ENCODE results near the gene TMPRSS2.

Gene TMPRSS2

DNA sequence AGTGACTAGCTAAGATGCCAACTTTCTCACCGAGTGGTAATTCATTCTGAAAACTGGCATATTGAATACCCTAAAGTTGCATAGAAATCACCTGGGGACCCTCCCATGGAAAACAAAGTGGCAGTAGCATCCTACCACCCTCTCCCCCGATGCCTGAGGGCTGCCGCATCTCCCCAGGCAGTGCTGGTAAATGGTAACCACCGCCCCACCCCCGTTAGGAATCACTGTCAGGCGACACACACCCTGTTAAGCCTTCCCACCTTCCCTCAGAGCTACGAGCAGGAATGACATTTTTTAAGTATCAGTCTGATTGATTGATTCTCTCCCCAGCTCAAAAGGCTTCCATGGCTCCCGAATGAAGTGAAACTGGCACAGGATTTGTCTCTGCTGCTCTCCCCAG lies 28.3 kb downstream of the TMPRSS2 start:
- no peak for DNase-seq

DNA sequence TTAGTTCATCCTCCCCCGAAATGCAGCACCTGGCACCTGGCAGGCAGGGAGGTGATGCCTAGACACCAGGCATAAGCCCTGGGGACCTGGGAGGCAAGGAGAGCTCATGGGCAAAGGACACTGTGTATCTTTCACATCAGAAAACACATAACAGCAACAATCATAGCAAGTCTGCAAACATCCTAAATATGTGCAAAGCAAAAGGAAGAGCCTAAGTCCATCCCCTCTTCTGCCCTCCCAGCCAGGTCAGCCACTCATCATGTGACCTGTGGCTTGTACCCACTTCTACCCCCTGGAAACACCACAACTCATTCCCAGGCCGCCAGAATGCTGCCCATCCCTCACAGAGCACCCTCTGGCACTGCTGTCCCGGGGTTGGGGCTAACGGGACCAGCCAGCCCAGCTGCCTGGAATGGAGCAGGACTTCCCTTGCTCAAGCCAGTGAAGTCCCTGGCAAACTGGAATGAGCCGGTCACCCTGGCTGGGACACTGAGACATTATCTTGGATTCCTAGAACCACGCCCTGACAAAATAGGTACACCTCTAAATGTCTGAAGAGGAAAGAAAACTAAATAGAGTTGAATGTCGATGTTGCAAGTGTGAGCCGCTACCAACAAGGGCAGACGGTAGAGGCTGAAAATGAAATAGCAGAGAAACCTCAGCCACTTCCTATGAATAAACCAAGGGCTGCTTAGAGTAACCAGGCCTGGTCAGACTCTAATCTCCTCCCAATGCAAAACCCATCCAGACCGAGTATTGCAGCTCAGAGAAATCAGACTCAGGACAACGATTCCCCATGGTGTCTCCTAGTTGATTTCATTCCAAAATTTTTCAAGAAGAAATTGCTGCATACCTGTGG lies 29.4 kb downstream of the TMPRSS2 start:
- no peak for DNase-seq

DNA sequence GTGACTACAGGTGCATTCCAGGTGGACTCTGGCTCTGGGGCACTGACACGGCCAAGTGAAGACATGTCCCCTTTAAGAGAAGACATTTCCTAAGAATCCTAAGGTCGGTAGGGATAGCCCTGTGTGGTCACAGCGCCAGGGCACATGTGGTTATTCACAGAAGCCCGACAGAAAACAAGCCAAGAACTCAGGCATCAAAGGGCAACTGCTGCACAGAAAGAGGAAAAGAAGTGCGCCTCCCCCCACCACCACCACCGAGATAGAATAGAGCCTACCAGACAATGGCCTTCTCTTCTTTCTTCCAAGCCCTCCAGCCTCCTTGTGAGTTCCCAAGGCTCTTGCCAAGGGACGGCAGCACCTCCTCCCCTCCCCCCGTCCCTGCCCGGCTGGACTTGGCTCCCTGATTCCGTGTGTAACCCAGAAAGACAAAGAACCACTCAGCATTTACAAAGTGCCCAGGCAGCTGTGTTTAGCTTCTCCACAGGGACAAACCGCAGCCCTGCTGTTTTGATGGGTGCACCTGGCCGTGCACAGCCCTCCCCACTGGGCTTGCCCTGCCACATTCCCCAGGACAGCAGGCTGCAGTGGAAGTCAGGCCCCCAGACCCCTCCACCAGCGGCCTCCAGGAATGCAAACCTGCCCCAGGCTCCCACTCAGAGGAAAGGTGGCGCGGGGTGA lies 30.2 kb downstream of the TMPRSS2 start:
- peak; percentile 10 for DNase-seq

DNA sequence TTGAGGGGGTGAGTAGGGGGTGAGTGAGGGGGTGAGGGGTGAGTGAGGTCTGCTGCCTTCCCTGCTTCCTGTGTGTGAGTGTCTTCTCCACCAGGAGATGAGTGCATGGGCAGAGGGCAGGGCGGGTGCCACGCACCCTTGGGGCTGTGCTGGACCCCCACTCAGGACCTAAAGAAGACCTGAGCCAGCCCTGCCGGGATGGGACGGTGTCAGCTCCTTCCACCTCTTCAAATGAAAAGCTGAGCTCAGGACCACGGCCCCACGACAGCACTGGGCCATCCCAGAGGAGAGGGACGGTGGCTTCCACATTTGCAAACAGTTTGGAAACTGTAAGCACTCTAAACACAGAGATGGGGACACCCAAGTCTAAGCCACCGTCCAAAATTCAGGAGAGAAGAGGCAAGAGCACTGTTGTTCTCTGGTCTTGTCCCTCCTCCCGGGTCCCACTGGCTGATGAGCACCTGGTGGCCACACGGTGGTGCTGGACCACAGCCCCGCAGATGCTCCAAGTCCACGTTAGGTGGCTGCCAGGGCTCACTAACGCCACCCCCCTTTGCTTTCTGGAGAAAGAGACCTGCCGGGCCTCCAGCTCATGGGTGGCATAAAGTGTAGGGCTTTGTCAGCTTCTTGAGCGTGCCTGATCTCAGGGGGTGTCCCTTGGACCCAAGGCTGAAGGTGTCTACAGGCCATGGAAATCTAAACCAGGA lies 32.1 kb downstream of the TMPRSS2 start:
- no peak for DNase-seq

DNA sequence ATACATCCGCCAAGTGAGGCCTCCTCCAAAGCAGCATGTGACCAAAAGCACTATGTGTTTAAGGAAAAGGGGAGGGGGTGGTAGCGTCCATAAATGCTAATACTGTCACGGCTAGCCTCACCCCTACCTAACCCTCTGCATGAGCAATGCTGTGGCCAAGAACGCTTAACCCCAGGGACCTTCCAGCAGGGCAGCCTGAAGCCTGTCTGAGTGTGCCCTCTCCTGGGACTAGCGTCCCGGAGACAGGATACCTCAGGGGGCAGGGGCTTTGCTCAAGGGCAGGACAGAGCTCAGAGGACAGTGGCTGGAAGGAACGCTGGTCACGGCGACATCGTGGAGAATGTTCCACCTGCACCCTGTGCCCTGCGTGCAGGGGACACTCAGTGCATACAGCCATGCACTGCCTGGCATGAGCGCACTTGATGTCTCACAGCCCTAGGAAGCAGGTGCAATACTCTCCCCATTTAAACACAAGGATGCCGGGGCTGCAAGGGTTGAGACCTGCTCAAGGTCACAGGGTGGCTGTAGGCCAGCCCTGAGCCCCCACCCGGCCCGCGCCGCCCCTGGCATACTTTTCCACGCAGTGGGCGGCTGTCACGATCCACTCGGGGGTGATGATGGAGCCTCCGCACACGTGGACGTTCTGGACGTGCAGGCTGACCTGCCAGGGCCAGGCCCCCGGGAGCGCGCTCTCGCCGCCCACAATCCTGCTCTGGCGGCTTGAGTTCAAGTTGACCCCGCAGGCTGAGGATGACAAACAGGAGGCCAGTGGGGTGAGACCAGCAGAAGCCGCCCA lies 35.0 kb downstream of the TMPRSS2 start:
- DNase-seq = no peak

DNA sequence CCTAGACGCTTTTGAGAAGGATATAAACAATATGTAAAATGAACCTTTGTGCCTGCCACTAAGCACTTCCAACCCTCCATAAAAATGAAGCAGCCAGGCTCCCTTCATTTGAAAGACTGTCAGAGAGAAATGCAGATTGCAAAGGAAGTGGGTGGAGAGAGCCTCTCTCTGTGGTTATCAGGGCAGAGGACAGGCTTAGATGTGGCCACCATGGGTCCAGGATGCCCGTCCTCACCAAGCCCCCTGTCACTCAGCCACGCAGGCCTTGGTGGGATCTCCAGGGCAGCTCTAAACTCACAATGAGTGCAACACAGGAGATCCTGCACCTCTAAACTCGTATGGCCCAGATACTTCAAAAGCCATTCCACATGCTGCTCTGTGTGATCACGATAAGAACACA lies 37.9 kb downstream of the TMPRSS2 start:
- DNase-seq = no peak

DNA sequence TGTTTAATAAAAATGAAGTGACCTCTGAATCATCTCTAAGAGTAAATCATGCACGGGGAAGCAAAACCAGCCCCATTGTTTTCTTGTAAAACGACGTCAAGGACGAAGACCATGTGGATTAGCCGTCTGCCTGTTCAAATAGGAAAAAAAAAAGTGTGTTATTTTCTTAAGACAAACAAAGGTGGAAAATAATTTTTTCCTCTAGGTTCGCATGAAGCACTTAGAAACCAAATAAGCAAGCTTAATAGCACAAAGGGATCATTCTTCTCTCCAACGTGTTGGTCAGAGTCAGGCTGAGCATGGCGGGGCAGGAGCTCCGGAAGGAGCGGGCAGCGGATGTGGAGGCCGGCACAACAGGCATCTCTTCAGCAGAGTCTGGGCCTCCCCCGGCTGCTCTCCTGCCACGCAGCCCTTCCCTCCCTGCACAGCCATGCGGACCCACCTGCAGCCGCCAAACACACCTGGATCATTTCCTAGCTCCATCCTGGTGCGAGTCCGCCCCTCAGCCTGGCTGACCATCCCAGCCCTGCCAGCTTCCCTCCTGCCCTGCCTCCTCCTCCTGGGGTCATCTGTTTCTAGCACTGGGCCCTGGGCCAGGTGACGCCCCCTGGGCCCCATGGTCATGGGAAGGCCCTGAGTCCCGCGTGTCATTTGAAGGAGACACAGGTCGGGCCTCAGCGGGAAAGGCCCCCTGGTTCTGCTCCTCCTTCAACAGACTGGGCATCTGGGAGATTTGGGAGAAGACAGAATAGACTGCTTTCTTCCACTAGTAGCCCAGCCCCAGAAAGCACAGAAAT lies 41.7 kb downstream of the TMPRSS2 start:
- no peak for DNase-seq

DNA sequence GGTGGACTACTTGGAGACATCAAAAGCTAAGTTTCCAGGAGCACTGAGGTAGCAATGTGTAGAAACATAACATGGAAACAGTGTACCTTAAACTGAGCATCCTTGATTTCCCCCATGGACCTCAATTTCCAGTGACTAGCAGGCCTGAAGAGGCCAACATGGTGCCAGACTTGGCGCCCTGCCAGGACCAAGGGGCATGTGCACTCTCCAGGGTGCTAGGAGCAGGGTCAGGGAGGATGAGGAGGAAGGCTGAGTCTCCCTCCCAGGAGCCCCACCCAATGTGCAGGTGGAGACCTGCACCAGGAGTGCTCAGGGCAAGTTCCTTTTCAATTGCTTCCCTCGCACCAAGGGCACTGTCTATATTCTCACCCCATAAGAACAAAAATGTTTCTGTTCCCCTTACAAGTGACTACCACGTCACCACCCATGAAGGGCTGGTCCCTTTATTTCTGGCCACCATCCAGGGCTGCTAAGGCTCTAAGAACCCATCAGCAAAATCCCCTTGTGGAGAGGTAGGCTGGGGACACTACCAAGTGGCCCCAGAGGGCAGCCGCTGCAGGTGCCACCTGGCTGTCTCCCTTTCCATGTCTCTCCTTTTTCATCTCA lies 42.7 kb downstream of the TMPRSS2 start:
- no peak for DNase-seq

DNA sequence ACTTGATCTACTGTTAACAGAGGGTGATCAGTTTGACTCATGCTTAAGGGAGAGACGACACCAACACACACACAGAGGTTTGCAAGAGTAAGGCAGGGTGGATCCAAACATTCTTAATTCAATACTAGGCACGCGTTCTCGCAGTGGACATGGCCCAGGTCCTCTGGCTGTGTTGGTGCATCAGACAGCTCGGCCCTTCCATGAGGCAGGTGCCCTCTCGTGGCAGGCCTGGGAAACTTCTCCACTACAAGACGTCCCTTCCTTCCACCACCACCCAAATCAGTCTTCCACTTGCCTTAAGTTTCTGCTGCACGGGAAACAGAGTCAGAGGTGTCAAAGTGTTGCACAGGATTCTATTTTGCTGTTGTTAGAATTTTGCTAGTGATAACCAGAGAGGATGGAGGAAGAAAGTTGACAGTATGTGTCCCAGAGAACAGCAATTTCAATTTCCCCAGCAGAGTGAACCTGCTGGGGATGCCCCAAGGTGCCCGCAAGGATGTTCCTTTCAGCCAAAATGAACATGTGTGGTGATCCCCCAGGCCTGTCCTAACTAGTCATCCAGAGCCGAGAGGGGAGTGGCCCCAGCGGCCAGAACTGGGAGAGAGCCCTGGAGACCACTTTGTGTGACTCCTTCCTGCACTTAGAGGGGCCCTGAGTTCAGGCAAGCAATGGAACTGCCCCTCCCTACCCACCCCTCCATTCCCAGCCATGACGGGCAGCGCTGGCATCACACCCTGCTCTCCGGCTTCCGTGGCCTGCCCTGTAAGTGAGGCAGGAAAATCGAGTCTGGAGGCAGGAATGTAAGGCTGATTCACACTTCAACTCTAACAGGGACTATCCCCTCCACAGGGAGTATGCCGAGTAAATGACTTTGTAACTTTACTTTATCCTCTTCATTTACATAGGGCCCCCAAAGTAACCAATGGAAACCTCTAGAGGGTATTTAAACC lies 47.1 kb downstream of the TMPRSS2 start:
- DNase-seq = peak; percentile 72

DNA sequence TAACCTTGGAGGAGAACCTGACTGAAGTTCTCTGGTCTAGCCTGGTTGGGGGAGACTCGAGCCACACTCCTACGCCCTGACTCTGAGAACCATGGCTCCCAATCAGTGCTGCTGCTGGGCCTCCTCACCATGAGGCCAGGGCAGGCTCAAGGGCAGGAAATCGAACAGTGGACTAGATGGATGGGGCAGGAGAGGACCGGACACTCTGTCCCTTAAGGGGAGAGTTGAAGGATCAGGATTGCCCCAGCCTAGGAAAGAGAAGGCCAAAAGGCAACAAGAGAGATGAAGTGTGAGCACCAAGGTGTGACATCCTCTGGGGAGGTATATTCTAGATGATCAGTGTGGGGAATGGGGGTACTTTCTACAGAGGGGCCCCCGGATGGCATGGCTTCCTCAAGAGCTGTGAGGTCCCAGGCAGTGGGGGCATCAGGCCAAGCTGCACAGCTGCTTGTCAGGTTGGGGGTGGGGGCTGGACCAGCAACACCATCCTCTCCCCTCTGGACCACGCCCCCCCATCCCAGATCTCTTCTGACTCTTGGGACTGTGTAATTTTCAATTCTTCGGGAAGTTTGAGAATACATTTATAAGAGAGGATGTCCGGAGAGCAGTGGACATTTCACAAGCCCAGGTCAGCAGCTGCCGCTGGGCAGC lies 47.9 kb downstream of the TMPRSS2 start:
- DNase-seq = no peak

DNA sequence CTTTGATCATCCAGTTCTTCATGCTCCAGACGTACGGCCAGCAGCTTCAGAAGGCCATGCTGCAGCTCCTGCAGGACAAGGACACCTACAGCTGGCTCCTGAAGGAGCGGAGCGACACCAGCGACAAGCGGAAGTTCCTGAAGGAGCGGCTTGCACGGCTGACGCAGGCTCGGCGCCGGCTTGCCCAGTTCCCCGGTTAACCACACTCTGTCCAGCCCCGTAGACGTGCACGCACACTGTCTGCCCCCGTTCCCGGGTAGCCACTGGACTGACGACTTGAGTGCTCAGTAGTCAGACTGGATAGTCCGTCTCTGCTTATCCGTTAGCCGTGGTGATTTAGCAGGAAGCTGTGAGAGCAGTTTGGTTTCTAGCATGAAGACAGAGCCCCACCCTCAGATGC lies 49.4 kb downstream of the TMPRSS2 start:
- DNase-seq = no peak

DNA sequence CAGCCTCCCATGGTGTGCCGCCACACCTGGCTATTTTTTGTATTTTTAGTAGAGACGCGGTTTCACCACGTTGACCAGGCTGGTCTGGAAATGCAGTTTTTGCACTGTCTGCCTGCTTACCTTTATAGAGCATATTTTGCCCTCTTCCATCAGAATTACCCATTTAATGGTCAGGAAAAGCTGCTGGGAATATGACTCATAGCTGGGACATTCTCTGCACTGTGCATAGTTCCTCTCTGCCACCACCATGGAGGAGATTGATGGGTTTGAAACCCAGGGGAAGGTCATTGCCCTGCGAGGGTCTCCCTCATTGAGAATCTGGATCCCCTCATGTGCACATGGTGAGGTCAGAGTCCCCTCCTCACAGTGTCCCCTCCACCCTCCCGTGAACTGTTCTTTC lies 49.8 kb downstream of the TMPRSS2 start:
- no peak for DNase-seq

DNA sequence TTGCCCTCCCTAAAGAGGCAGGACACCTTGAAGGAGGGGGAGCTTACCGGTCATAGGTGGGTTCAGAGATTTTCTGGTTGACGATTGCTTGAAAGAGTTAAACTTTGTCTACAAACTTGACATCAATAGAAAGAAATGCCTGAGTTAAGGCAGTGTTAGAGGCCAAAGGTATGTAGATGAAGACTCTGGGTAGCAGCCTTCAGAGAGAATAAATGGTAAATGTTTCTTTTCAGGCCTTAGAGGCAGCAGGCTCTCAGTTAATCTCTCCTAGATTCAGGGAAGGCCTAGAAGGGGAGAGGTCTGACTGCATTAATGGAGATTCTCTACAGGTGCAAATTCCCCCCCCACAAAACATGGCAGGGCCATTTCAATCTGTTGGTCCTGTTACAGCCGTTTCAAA lies 54.2 kb downstream of the TMPRSS2 start:
- DNase-seq = no peak

DNA sequence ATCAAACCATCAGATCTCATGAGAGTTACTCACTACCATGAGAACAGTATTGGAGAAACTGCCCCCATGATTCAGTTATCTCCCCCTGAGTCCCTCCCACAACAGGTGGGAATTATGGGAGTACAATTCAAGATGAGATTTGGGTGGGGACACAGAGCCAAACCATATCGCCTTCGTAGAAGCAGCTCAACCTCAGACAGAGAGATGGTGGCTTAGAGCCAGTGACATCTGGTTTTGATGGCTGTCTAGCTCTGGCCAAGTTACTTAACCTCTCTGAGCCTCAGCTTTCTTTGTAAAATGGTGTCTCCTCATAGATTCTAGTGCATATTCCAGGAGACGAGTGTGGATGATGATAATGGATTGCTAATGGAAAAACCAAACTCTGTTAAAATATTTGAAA lies 54.8 kb downstream of the TMPRSS2 start:
- no peak for DNase-seq

DNA sequence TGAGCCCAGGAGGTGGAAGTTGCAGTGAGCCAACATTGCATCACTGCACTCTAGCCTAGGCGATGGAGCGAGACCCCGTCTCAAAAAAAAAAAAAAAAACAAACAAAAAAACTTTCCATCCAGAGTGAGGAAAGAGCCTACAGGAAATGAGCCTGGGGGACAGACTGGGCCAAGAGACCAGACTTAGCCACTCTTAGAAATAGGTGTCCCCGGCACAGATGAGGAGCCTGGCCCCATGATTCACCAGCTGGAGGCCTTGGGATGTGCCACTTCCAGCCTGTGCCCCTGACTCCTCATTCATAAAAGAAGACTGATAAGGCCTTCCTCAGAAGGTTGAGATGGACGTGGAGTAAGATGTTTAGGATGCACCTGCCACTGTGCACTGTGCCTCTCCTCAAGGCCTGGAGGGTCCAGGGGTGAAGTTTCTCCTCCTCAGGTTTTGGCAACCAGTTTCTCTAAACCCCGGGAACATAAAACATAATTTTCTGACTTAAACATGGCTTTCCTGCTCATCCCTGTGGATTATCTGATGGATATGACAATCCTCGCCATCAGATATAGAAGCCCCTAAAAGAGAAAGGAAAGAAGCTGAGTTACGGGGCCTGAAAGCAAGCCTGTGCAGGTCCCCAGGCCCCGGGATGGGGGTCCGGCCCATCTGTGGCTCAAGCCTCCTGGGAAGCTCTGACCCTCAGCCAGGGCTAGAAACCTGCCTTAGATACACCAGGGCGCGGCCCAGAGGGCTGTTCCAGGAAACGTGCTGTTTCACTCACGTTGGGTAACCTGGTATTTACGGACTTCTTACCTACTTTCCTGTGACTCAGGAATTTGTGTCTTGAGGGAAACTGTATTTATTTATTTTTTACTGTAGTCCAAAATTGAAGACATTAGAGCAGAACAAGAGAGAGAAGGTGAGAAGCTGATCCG lies 55.9 kb downstream of the TMPRSS2 start:
- DNase-seq = no peak

DNA sequence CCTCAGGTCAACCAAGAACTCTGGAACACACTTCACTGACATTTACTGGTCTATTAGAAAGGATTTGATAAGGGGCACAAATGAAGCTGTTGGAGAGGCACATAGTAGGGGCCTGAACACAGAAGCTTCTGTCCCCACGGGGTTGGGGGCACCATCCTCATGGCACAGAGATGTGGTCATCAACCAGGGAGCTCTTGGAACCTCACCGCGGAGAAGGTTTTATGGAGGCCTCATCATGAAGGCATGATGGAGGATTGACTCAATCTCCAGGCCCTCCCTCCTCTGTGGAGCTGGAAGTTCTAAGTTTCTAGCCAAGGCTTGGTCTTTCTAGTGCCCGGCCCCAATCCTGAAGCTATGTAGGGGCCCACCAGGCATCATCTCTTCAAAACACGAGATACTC lies 58.3 kb downstream of the TMPRSS2 start:
- no peak for DNase-seq

DNA sequence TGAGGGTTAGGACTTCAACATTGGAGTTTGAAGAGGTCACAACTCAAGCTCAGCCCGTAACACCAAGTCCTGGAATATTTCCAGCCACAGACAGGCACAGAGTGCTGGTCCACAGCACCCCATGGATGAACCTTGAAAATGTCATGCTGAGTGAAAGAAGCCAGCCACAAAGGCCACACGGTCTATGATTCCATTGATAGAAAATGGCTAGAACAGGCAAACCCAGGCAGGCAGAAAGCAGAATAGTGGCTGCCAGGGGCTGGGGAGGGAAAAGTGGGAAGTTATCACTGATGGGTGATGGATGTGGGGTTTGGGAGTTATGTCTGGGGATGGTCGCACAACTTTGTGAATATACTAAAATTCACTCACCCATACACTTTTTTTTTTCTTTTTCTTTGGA lies 60.6 kb downstream of the TMPRSS2 start:
- DNase-seq = no peak

DNA sequence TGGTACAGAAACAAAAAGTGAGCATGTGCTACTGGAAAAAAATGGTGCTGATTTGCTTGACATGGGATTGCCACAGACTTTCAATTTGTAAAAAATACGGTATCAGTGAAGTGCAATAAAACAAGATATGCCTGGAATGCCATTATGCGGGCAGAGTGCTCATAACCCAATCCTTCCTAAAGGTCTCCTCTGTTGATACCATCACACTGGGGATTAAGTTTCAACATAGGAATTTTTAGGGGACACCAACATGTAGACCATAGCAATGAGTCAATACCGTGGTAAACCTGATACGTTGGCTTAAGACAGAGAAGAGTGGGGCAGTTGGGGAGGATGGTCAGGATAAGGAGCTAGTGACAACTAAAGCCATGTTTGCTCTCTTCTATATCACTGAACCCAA lies 61.4 kb downstream of the TMPRSS2 start:
- DNase-seq = no peak

DNA sequence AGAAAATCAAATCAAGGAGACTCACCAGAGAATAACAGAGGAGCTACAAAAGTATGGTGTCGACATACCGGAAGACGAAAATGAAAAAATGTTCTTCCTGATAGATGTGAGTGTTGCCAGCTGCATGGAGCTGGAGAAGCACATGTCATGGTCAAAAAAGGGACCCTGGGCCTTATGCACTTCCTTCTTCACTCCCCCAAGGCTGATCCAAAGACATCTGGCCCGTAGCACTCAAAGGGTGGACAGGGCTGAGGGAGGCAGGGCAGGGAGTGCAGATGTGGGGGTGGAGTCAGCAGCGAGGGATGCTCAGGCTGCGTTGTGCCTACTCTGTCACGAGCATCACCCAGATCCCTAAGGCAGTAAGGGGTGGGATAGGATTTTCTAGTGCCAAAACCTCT lies 62.5 kb downstream of the TMPRSS2 start:
- DNase-seq = no peak

All from OCI-M1 (cell line).